ENCODE results near the gene CMSS1. TPM values are rescaled to one million over a fixed set of nuclear protein-coding genes. Genes with fewer than 3 reads are reported as not detected.
A peak's percentile ranks its signal among the peaks of the same experiment; 100 is the strongest.
"Not testable (repeated sequence)": the region's sequence is repeated elsewhere in the genome, so short reads cannot be mapped to it uniquely, and the experiment has no call there.

CMSS1 gene
- polyA plus RNA-seq, 1 donor = 20.2 TPM

DNA sequence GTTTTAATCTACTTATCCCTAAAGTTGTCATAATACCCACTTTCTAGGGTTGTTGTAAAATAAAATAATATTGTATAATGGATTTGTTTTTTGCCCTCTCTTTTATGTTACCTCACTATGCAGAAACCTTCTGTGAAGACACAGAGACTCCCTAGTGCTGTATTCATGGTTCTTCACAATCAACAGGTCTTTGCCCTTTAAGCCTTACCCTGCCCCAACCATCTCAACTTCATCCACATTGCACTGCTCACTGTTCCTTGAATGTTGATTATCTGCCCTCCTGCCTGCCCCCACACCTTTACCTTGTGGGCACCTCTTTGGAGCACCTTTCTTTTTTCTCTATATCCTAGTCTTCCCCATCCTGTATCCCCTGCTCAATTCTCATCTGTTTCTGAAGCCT, 21.1 kb downstream of the CMSS1 start:
- no peak for DNase-seq
- H3K36me3 ChIP-seq (ENCODE audit: control insufficient read depth, insufficient read depth, low read length) = no peaks in the 10 kb centered on the region
- no peak overlapping the region for H3K27ac ChIP-seq (ENCODE audit: low read length)
- no peaks in the 10 kb centered on the region for H3K27me3 ChIP-seq (ENCODE audit: control insufficient read depth, insufficient read depth, low read length)
- H3K9me3 ChIP-seq (ENCODE audit: control insufficient read depth, low read depth, low read length) = no peaks in the 10 kb centered on the region
- H3K4me1 ChIP-seq (ENCODE audit: control insufficient read depth, insufficient read depth, low read length) = peaks cover 5% of the 10 kb centered on the region
- H3K4me3 ChIP-seq (ENCODE audit: low read length) = no peak overlapping the region

DNA sequence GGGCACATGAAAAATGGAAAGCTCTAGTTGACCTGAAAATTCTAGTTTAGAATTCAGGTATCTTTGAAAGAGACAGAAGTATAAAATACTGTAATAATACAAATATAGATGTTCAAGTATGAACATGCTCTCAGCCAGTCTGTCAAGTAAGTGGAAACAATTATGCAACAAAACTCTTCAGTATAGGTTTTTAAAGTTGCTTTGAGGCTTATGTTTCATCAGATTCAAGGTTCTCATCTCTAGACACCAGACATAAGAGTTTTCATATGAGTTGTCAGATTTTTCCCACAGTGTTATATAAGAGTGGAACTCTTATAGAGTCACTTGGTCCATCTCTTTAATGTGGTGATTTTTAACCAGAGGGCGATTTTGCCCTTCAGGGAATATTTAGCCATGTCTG, 22.0 kb downstream of the CMSS1 start:
- 80% methylated on average over 1 of the region's 1 CpG for WGBS (ENCODE audit: insufficient coverage, low lambda C conversion rate)
- H3K4me3 ChIP-seq (ENCODE audit: low read length) = no peak overlapping the region
- H3K36me3 ChIP-seq (ENCODE audit: control insufficient read depth, insufficient read depth, low read length) = no peaks in the 10 kb centered on the region
- no peak overlapping the region for H3K27ac ChIP-seq (ENCODE audit: low read length)
- DNase-seq = no peak
- H3K9me3 ChIP-seq (ENCODE audit: control insufficient read depth, low read depth, low read length) = no peaks in the 10 kb centered on the region
- peaks cover 5% of the 10 kb centered on the region for H3K4me1 ChIP-seq (ENCODE audit: control insufficient read depth, insufficient read depth, low read length)
- H3K27me3 ChIP-seq (ENCODE audit: control insufficient read depth, insufficient read depth, low read length) = no peaks in the 10 kb centered on the region

DNA sequence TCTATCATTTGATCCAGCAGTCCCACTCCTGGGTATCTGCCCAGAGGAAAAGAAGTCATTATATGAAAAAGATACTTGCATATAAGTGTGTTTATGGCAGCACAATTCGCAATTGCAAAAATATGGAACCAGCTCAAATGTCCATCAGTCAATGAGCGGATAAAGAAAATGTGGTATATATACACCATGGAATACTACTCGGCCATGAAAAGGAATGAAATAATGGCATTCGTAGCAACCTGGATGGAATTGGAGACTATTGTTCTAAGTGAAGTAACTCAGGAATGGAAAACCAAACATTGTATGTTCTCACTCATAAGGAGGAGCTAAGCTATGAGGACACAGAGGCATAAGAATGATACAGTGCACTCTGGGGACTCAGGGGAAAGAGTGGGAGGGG, 24.3 kb downstream of the CMSS1 start:
- H3K27ac ChIP-seq (ENCODE audit: low read length); H3K4me3 ChIP-seq (ENCODE audit: low read length); H3K27me3 ChIP-seq (ENCODE audit: control insufficient read depth, insufficient read depth, low read length); H3K36me3 ChIP-seq (ENCODE audit: control insufficient read depth, insufficient read depth, low read length); H3K9me3 ChIP-seq (ENCODE audit: control insufficient read depth, low read depth, low read length); H3K4me1 ChIP-seq (ENCODE audit: control insufficient read depth, insufficient read depth, low read length); DNase-seq: not testable (repeated sequence)
- WGBS (ENCODE audit: insufficient coverage, low lambda C conversion rate) = 100% methylated on average over 2 of the region's 4 CpGs

DNA sequence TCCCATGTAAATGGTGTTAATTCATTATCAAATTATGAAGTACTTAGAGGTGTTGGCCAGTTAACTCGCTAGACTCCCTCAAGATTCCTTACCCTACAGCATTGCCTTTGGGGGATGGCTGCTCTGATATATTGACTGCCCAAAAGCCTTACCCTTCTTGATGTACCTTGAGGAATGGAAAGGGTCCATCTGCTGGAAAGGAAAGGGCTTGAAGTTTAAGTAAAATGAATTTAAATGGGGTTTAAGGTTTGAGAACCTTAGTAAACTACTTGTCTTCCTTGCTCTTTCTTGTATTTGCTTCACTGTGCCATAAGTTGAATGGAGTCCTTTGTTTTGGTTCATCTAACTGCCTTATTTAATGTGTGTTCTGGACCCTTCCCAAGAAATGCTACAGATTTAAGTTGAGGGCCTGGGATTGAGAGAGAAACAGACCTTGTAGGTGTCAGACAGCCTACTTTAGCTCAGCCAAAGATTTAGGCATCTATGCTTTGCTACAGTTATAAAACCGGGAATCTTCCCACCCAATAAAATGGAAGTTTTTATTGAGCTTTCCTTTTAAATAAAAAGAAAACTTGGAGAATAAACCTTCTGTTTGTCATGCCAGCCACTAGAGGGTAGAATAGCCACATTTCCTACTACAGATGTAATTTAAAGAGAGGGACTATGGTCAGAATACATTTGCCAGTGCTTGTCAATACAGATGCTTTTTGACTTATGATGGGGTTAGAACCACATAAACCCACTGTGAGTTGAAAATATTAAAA, 25.3 kb downstream of the CMSS1 start:
- 0% methylated on average over 1 of the region's 2 CpGs for WGBS (ENCODE audit: insufficient coverage, low lambda C conversion rate)

DNA sequence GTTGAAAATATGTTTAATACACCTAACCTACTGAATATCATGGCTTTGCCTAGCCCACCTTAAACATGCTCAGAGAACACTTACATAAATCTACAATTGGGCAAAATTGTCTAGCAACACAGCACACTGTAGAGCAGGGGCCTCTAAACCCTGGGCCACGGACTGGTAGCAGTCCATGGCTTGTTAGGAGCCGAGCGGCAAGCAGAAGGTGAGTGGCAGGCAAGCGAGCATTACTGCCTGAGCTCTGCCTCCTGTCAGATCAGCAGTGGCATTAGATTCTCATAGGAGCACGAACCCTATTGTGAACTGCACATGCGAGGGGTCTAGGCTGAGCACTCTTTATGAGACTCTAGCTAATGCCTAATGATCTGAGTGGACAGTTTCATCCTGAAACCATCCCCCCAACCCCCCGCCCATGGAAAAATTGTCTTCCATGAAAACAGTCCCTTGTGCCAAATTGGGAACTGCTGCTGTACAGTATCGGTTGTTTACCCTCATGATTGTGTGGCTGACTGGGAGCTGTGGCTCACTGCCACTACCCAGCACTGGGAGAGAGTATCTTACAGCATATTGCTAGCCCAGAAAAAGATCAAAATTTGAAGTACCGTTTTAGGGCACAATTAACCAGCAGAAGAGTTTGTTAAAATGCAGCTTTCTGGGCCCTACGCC, 26.1 kb downstream of the CMSS1 start:
- no CpG with 5 or more reads among the region's 10 CpGs for WGBS (ENCODE audit: insufficient coverage, low lambda C conversion rate)
- no peak for DNase-seq

More for the DNA sequence above, 25.3 kb downstream of the CMSS1 start:
- DNase-seq = peak; percentile 11 to 47
- H3K36me3 ChIP-seq (ENCODE audit: control insufficient read depth, insufficient read depth, low read length) = no peaks in the 10 kb centered on the region
- H3K4me3 ChIP-seq (ENCODE audit: low read length) = no peak overlapping the region
- no peaks in the 10 kb centered on the region for H3K9me3 ChIP-seq (ENCODE audit: control insufficient read depth, low read depth, low read length)
- no peaks in the 10 kb centered on the region for H3K27me3 ChIP-seq (ENCODE audit: control insufficient read depth, insufficient read depth, low read length)
- no peak overlapping the region for H3K27ac ChIP-seq (ENCODE audit: low read length)
- peaks cover 3% of the 10 kb centered on the region for H3K4me1 ChIP-seq (ENCODE audit: control insufficient read depth, insufficient read depth, low read length)

DNA sequence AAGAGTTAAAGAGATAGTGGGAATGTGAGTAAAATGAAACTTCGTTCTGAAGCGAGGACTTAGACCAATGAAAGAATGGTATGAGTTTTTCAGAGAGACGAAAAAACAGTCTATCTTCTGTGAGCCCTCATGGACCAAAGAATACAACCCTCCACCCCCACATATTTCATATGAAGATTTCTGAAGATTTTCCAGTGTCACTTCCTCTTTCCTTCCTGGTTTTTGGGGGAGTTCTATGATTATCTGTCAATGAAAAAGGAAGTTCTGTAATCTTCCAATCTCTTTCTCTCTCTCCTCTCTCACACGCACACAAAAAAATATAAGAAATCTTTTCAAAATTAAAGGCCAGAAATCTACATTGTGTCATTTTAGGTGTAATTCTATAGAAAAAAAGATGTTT, 27.7 kb downstream of the CMSS1 start:
- no peak for DNase-seq
- H3K36me3 ChIP-seq (ENCODE audit: control insufficient read depth, insufficient read depth, low read length) = peaks cover 17% of the 10 kb centered on the region
- no peaks in the 10 kb centered on the region for H3K9me3 ChIP-seq (ENCODE audit: control insufficient read depth, low read depth, low read length)
- H3K27me3 ChIP-seq (ENCODE audit: control insufficient read depth, insufficient read depth, low read length) = no peaks in the 10 kb centered on the region
- 80% methylated on average over 1 of the region's 4 CpGs for WGBS (ENCODE audit: insufficient coverage, low lambda C conversion rate)
- H3K4me3 ChIP-seq (ENCODE audit: low read length) = no peak overlapping the region
- no peak overlapping the region for H3K27ac ChIP-seq (ENCODE audit: low read length)
- H3K4me1 ChIP-seq (ENCODE audit: control insufficient read depth, insufficient read depth, low read length) = no peaks in the 10 kb centered on the region

More for the DNA sequence above, 26.1 kb downstream of the CMSS1 start:
- Histone ChIP-seq H3K36me3 (ENCODE audit: control insufficient read depth, insufficient read depth, low read length) (peaks cover 5% of the 10 kb centered on the region), H3K27ac (ENCODE audit: low read length) (peak overlapping the region; percentile 26), H3K9me3 (ENCODE audit: control insufficient read depth, low read depth, low read length) (no peaks in the 10 kb centered on the region), H3K4me1 (ENCODE audit: control insufficient read depth, insufficient read depth, low read length) (no peaks in the 10 kb centered on the region), H3K27me3 (ENCODE audit: control insufficient read depth, insufficient read depth, low read length) (no peaks in the 10 kb centered on the region), H3K4me3 (ENCODE audit: low read length) (no peak overlapping the region)

DNA sequence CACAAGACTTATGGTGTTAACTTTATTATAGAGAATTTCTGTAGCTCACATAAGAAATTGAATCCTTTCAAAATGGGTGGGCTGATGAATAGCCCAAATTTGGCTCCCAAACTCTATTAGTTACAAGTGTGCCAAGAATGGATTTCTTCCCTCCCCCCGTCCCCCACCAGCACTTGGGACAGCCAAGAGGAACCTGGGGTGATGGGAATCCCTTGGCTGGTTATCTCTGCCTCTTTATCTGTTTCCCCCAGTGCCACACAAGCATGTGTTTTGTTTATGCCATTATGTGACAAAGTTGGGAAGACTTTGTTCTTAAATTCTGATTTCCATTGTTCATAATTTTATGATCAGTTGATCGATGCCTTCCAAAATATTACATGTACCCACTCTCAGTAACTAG, 28.3 kb downstream of the CMSS1 start:
- no peak overlapping the region for H3K27ac ChIP-seq (ENCODE audit: low read length)
- WGBS (ENCODE audit: insufficient coverage, low lambda C conversion rate) = no CpG with 5 or more reads among the region's 2 CpGs
- H3K27me3 ChIP-seq (ENCODE audit: control insufficient read depth, insufficient read depth, low read length) = no peaks in the 10 kb centered on the region
- peaks cover 21% of the 10 kb centered on the region for H3K36me3 ChIP-seq (ENCODE audit: control insufficient read depth, insufficient read depth, low read length)
- no peak overlapping the region for H3K4me3 ChIP-seq (ENCODE audit: low read length)
- H3K4me1 ChIP-seq (ENCODE audit: control insufficient read depth, insufficient read depth, low read length) = no peaks in the 10 kb centered on the region
- no peak for DNase-seq
- no peaks in the 10 kb centered on the region for H3K9me3 ChIP-seq (ENCODE audit: control insufficient read depth, low read depth, low read length)

DNA sequence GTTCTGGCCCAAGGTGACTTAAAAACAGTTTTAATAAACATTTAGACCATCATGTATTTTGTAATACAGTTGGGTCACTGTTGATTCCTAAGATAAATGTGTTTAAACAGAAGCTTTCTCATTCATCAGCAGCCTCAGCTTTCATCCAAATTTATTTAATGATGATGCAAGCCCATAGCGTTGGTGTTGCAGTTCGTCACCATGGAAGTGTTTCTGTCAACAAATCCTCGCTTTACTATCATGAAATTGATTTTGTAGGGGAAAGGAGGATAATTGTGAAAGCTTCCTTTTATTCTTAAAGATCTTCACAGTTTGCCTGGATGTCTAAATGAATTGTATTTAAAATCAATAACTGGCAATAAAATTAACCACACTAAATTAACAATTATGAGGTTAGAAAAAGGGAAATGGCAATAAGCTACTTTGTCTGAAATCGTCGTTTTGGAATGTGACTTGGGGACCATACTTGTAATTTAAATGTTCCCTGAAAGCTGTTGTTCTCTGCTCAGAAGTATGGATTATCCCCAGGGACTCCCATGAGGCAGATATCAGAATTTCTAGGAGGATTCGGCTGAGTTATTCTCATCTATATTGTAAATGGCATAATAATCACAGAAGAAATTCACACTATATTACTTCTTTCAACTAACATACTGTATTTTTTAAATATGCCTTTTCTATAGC, 29.0 kb downstream of the CMSS1 start:
- H3K27me3 ChIP-seq (ENCODE audit: control insufficient read depth, insufficient read depth, low read length) = no peaks in the 10 kb centered on the region
- WGBS (ENCODE audit: insufficient coverage, low lambda C conversion rate) = no CpG with 5 or more reads among the region's 6 CpGs
- no peak overlapping the region for H3K27ac ChIP-seq (ENCODE audit: low read length)
- peaks cover 21% of the 10 kb centered on the region for H3K36me3 ChIP-seq (ENCODE audit: control insufficient read depth, insufficient read depth, low read length)
- no peaks in the 10 kb centered on the region for H3K9me3 ChIP-seq (ENCODE audit: control insufficient read depth, low read depth, low read length)
- peak in 1 of 2 donors; percentile 56 for DNase-seq
- no peak overlapping the region for H3K4me3 ChIP-seq (ENCODE audit: low read length)
- H3K4me1 ChIP-seq (ENCODE audit: control insufficient read depth, insufficient read depth, low read length) = no peaks in the 10 kb centered on the region

DNA sequence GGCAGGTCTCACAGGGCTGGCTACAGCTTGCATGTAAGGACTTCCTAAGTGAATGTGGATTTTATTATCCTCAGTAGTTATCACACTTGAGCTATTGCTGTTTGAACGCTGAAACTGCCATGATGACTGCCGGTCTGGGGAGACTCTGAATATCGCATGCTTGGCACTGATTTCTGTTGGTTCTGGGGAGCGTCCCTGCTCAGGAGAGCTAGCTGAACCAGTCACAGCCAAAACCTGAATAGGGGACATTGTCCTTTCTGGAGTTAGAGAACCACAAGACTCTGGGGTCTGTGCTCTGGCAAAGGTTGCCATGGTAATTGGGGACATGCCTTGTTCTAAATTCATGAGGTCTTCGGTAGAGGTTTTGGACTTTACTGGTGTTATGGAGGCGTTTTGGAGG, 30.8 kb downstream of the CMSS1 start:
- Histone ChIP-seq H3K27me3 (ENCODE audit: control insufficient read depth, insufficient read depth, low read length) (no peaks in the 10 kb centered on the region), H3K4me1 (ENCODE audit: control insufficient read depth, insufficient read depth, low read length) (no peaks in the 10 kb centered on the region), H3K4me3 (ENCODE audit: low read length) (no peak overlapping the region), H3K9me3 (ENCODE audit: control insufficient read depth, low read depth, low read length) (no peaks in the 10 kb centered on the region), H3K36me3 (ENCODE audit: control insufficient read depth, insufficient read depth, low read length) (peaks cover 21% of the 10 kb centered on the region), H3K27ac (ENCODE audit: low read length) (no peak overlapping the region)
- no CpG with 5 or more reads among the region's 6 CpGs for WGBS (ENCODE audit: insufficient coverage, low lambda C conversion rate)
- no peak for DNase-seq

DNA sequence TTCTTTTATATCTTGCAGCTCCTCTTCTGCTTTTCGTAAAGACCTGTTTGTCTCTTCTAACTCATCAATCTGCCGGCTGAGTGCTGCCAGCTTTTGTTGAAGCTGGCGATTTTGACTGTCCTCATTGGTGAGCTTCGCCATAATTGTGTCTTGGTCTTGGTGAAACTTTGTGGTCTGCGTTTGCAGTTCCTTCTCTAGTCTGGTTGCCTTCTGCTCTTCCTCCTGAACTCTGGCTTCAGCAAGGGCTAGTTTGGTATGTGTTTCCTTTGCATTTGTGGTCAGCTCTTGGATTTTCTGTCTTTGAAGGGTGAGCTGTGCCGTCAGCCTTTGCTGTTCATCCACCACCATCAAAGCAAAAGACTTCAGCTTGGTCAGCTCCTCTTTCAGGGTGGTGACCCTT, 32.9 kb downstream of the CMSS1 start:
- Histone ChIP-seq H3K27me3 (ENCODE audit: control insufficient read depth, insufficient read depth, low read length) (no peaks in the 10 kb centered on the region), H3K27ac (ENCODE audit: low read length) (no peak overlapping the region), H3K4me1 (ENCODE audit: control insufficient read depth, insufficient read depth, low read length) (no peaks in the 10 kb centered on the region), H3K36me3 (ENCODE audit: control insufficient read depth, insufficient read depth, low read length) (peaks cover 21% of the 10 kb centered on the region), H3K9me3 (ENCODE audit: control insufficient read depth, low read depth, low read length) (no peaks in the 10 kb centered on the region), H3K4me3 (ENCODE audit: low read length) (no peak overlapping the region)
- no peak for DNase-seq
- no CpG with 5 or more reads among the region's 6 CpGs for WGBS (ENCODE audit: insufficient coverage, low lambda C conversion rate)
